ENCODE results near the gene MUS81.

MUS81 gene

DNA sequence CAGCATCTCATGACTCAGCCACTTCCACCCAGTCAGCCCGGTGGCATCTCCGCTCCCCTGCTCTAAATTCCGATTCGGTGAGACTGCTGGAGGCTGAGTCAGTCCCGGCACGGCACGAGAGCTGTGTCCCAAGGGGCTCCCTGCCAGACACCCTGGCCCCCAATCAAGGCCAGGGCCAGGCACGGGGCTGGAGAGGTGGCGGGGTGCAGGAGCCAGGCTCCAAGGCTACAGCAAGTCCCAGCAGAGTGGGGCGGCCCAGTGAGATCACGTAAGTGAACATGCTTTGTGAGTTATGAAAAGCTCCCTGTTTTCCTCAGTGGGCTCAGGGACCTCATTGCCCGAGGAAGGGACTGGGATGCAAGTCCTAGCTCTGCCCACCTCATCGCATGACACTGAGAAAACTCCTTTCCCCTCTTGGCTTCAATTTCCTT, 55.6 kb downstream of the MUS81 start:
- H3K4me3 ChIP-seq (ENCODE audit: low read depth in 1 of 2, low read length in 2 of 2): no peak overlapping the region

More for the DNA sequence above, 55.6 kb downstream of the MUS81 start:
- H3K27ac ChIP-seq (ENCODE audit: low read length): no peak overlapping the region
- H2AFZ ChIP-seq (ENCODE audit: low read depth, low read length): no peak overlapping the region
- TF ChIP-seq, protein P1, sequence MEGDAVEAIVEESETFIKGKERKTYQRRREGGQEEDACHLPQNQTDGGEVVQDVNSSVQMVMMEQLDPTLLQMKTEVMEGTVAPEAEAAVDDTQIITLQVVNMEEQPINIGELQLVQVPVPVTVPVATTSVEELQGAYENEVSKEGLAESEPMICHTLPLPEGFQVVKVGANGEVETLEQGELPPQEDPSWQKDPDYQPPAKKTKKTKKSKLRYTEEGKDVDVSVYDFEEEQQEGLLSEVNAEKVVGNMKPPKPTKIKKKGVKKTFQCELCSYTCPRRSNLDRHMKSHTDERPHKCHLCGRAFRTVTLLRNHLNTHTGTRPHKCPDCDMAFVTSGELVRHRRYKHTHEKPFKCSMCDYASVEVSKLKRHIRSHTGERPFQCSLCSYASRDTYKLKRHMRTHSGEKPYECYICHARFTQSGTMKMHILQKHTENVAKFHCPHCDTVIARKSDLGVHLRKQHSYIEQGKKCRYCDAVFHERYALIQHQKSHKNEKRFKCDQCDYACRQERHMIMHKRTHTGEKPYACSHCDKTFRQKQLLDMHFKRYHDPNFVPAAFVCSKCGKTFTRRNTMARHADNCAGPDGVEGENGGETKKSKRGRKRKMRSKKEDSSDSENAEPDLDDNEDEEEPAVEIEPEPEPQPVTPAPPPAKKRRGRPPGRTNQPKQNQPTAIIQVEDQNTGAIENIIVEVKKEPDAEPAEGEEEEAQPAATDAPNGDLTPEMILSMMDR (IDR thresholded peaks at IDR 0.05; ENCODE audit: borderline replicate concordance, extremely low read depth, low read length, poor library complexity, severe bottlenecking): no peak
- no peak for TF ChIP-seq EZH2 (IDR thresholded peaks at IDR 0.05; ENCODE audit: borderline replicate concordance, low read depth, low read length, severe bottlenecking)
- no peak for DNase-seq
- peaks cover 24% of the 10 kb centered on the region for H3K36me3 ChIP-seq (ENCODE audit: insufficient read depth, low read length)
- H3K79me2 ChIP-seq (ENCODE audit: insufficient read depth, low read length): peaks cover 35% of the 10 kb centered on the region
- no peak overlapping the region for H3K4me2 ChIP-seq (ENCODE audit: insufficient read depth, low read length)
- no peaks in the 10 kb centered on the region for H3K27me3 ChIP-seq (ENCODE audit: insufficient read depth, low read length, poor library complexity)
- H3K4me1 ChIP-seq (ENCODE audit: insufficient read depth, low read length): peaks cover 29% of the 10 kb centered on the region
- H3K9ac ChIP-seq (ENCODE audit: low read depth, low read length): no peak overlapping the region
- ATAC-seq (ENCODE audit: insufficient read depth, low read depth): no peak
- H4K20me1 ChIP-seq (ENCODE audit: insufficient read depth, low read length): peaks cover 15% of the 10 kb centered on the region
- no peaks in the 10 kb centered on the region for H3K9me3 ChIP-seq (ENCODE audit: insufficient read depth, low read length, severe bottlenecking)
